K562 (cell line): Measurements from ENCODE around the gene TANK. TPM values are rescaled to one million over a fixed set of nuclear protein-coding genes. Genes with fewer than 3 reads are reported as not detected.

Source experiments
- DNMT1 ChIP-seq: fragments of 450-650 bp; IDR thresholded peaks from 2 replicates; pipeline ENCODE4 v1.6.1; 2016; ENCODE audit warnings: antibody characterized with exemption, mild to moderate bottlenecking
- E2F1 ChIP-seq: sonication (generic); formaldehyde crosslinking; IDR thresholded peaks from 2 replicates; pipeline ENCODE4 v1.8.1; 2023; ENCODE audit warnings: mild to moderate bottlenecking, missing genetic modification reagents, moderate library complexity
- ERF ChIP-seq: fragments of 450-650 bp; formaldehyde crosslinking; IDR thresholded peaks from 2 replicates; pipeline ENCODE4 v1.4.0; 2020; ENCODE audit warnings: mild to moderate bottlenecking, mixed read lengths
- GTF2A2 ChIP-seq: IDR thresholded peaks from 2 replicates; pipeline ENCODE4 v1.6.1; 2016; ENCODE audit warnings: mild to moderate bottlenecking, missing genetic modification characterization, missing compliant biosample characterization
- HNRNPUL1 ChIP-seq: fragments of 200-400 bp; formaldehyde crosslinking; IDR thresholded peaks from 2 replicates; pipeline ENCODE4 v1.6.1; 2017; ENCODE audit warnings: low read length
- JUND ChIP-seq, 2 experiments: IDR thresholded peaks; 2 replicates in 1 of 2; 3 replicates in 1 of 2; pipeline ENCODE4 v1.6.1; 2011; ENCODE audit warnings: borderline replicate concordance in 2 of 2, low read depth in 2 of 2, low read length in 2 of 2, improper control_type of control experiment in 1 of 2, missing biosample characterization in 1 of 2, missing genetic modification characterization in 1 of 2, missing genetic modification reagents in 1 of 2
- MCM2 ChIP-seq: fragments of 450-650 bp; IDR thresholded peaks from 2 replicates; pipeline ENCODE4 v1.6.1; 2017; ENCODE audit warnings: low read depth, mild to moderate bottlenecking
- MED1 ChIP-seq: sonication (generic); formaldehyde crosslinking; IDR thresholded peaks from 2 replicates; pipeline ENCODE4 v1.8.1; 2023; ENCODE audit warnings: missing genetic modification reagents, borderline replicate concordance
- OTX1 ChIP-seq: fragments of 450-650 bp; formaldehyde crosslinking; IDR thresholded peaks from 2 replicates; pipeline ENCODE4 v1.4.0; 2022; ENCODE audit warnings: mild to moderate bottlenecking
- PRDM10 ChIP-seq: fragments of 450-650 bp; IDR thresholded peaks from 2 replicates; pipeline ENCODE4 v1.6.1; 2018; ENCODE audit not compliant: partially characterized antibody
- RFX5 ChIP-seq: IDR thresholded peaks from 2 replicates; pipeline ENCODE4 v1.6.1; 2011; ENCODE audit warnings: low read depth, mild to moderate bottlenecking, improper control_type of control experiment, low read length
- SAFB ChIP-seq: fragments of 200-400 bp; formaldehyde crosslinking; IDR thresholded peaks from 2 replicates; pipeline ENCODE4 v1.6.1; 2017; ENCODE audit warnings: low read depth, low read length, borderline replicate concordance
- YY1 ChIP-seq, 3 experiments: IDR thresholded peaks; 2 replicates each; pipeline ENCODE4 v1.6.1; 2011; ENCODE audit warnings: low read length in 2 of 3, mild to moderate bottlenecking in 2 of 3, moderate library complexity in 2 of 3, borderline replicate concordance in 1 of 3, control low read depth in 1 of 3, low read depth in 1 of 3; ENCODE audit not compliant: insufficient read depth in 3 of 3, insufficient replicate concordance in 2 of 3, control insufficient read depth in 1 of 3, insufficient read length in 1 of 3; ENCODE audit errors: extremely low read depth in 1 of 3
- ZBTB1 ChIP-seq: sonication (generic); formaldehyde crosslinking; IDR thresholded peaks from 2 replicates; pipeline ENCODE4 v1.8.1; 2023; ENCODE audit warnings: missing genetic modification reagents, low read depth, mild to moderate bottlenecking, borderline replicate concordance
- ZBTB17 ChIP-seq: fragments of 450-650 bp; formaldehyde crosslinking; IDR thresholded peaks from 2 replicates; pipeline ENCODE4 v1.4.0; 2020; ENCODE audit warnings: mild to moderate bottlenecking
- ZBTB33 ChIP-seq: sonication (generic); formaldehyde crosslinking; IDR thresholded peaks from 2 replicates; pipeline ENCODE4 v1.8.1; 2023; ENCODE audit warnings: mild to moderate bottlenecking, missing genetic modification reagents
- ZC3H8 ChIP-seq: fragments of 450-650 bp; IDR thresholded peaks from 2 replicates; pipeline ENCODE4 v1.6.1; 2017
- ZEB2 ChIP-seq: fragments of 450-650 bp; IDR thresholded peaks from 2 replicates; pipeline ENCODE4 v1.6.1; 2016
- ZFP1 ChIP-seq: fragments of 450-650 bp; formaldehyde crosslinking; IDR thresholded peaks from 2 replicates; pipeline ENCODE4 v1.4.0; 2020; ENCODE audit warnings: mild to moderate bottlenecking, mixed read lengths
- ZNF311 ChIP-seq: fragments of 250-450 bp; sonication (Bioruptor Pico); IDR thresholded peaks from 2 replicates; pipeline ENCODE4 v1.4.0; 2020; ENCODE audit warnings: mild to moderate bottlenecking, moderate library complexity
- ZNF316 ChIP-seq: fragments of 450-650 bp; IDR thresholded peaks from 2 replicates; pipeline ENCODE4 v1.6.1; 2016
- polyA plus RNA-seq, 8 experiments: library from polyadenylated mRNA; depleted of rRNA in 4 of 8; stranded (reverse) in 5 of 8; unstranded in 3 of 8; fragments of >200 nt; fragmentation: Nextera tagmentation in 2 of 8; fragmentation: Illumina TruSeq in 1 of 8; extraction: Ambion mirVana in 2 of 8; extraction: Trizol in 1 of 8; gene quantifications; 2 replicates each; pipeline versions ENCODE4 v1.2.1 to v1.2.3, GENCODE V29; 2011 to 2014; ENCODE audit warnings: inconsistent platforms in 1 of 8, missing spikeins in 1 of 8
- total RNA-seq, 7 experiments: library from RNA; depleted of rRNA in 6 of 7; stranded (reverse); fragments of >200 nt in 6 of 7; fragmentation: Illumina TruSeq in 2 of 7; extraction: Trizol in 2 of 7; gene quantifications; 2 replicates each; pipeline versions ENCODE4 v1.2.1 to v1.2.3, GENCODE V29; 2011 to 2021; ENCODE audit warnings: low replicate concordance in 1 of 7

The TANK gene
- total and polyA plus RNA-seq, 9 of the 15 experiments (the other 6 are each of a cell fraction or from before 2014, with no cell fraction given): 43.0 to 91.5 (median 54.4) TPM

- TF ChIP-seq ZBTB17 (no peak), ZC3H8 (no peak), RFX5 (no peak), HNRNPUL1 (no peak), ZBTB1 (CRISPR knock-in tag) (no peak), MED1 (no peak), GTF2A2 (tag) (peak; percentile 92), E2F1 (CRISPR knock-in tag) (no peak; the same call in 1 of the 2 replicates), YY1 (IDR thresholded peaks at IDR 0.05; ENCODE audit: borderline replicate concordance in 1 of 3, control insufficient read depth in 1 of 3, extremely low read depth in 1 of 3, insufficient read depth in 3 of 3, insufficient read length in 1 of 3, insufficient replicate concordance in 2 of 3, low read depth in 1 of 3, low read length in 2 of 3) (peak in 2 of 3 experiments; percentile 86 to 91), ZBTB33 (CRISPR knock-in tag) (peak; percentile 27; the same call in 1 of the 2 replicates), ZNF316 (0 out of 2 replicates have a peak, but pooled peaks have one; percentile 5), ZFP1 (CRISPR knock-in tag) (no peak), ZEB2 (peak; percentile 54; the same call in 1 of the 2 replicates), PRDM10 (peak; percentile 90), ZNF311 (CRISPR knock-in tag) (no peak), OTX1 (CRISPR knock-in tag) (peak; percentile 54; the same call in 1 of the 2 replicates), ERF (CRISPR knock-in tag) (peak; percentile 52; the same call in 1 of the 2 replicates), SAFB (peak; percentile 73; the same call in 1 of the 2 replicates), MCM2 (no peak), DNMT1 (no peak), JUND (IDR thresholded peaks at IDR 0.05; ENCODE audit: borderline replicate concordance, low read depth, low read length) (peak; percentile 42), JUND (tag; IDR thresholded peaks at IDR 0.05; ENCODE audit: borderline replicate concordance, low read depth, low read length) (peak; percentile 53; the same call in 1 of the 3 replicates)
Observed at GRCh38 chr2:161160226-161161073, at the start of gene TANK (continued).
